Ectodermal cell (in vitro differentiated cells): Measurements from ENCODE around the gene SRPX.

ENCODE experiments used
- H3K27ac ChIP-seq: 2 replicates; pipeline ENCODE4 v1.7.0; 2013; ENCODE audit warnings: mild to moderate bottlenecking, low read depth, low read length; ENCODE audit not compliant: insufficient read depth, poor library complexity, severe bottlenecking
- H3K27me3 ChIP-seq: 2 replicates; pipeline ENCODE4 v1.7.0; 2013; ENCODE audit warnings: mild to moderate bottlenecking, low read length; ENCODE audit not compliant: insufficient read depth, control insufficient read depth, poor library complexity, severe bottlenecking
- H3K36me3 ChIP-seq: one replicate; pipeline ENCODE4 v1.7.0; 2013; ENCODE audit warnings: low read length; ENCODE audit not compliant: control insufficient read depth, insufficient read depth
- H3K4me1 ChIP-seq: one replicate; pipeline ENCODE4 v1.7.0; 2013; ENCODE audit warnings: low read length; ENCODE audit not compliant: control insufficient read depth, insufficient read depth
- H3K4me3 ChIP-seq: 2 replicates; pipeline ENCODE4 v1.7.0; 2013; ENCODE audit warnings: low read depth, low read length, control low read depth; ENCODE audit not compliant: insufficient read depth
- H3K9me3 ChIP-seq: 2 replicates; pipeline ENCODE4 v1.7.0; 2013; ENCODE audit warnings: mild to moderate bottlenecking, low read length, moderate library complexity; ENCODE audit not compliant: control insufficient read depth
- WGBS, 2 experiments: methylation state at CpG; one replicate each; pipeline ENCODE4 v1.1.7; 2013; ENCODE audit warnings: missing lambda C conversion rate in 2 of 2; 5-methylcytosine and 5-hydroxymethylcytosine counted together

SRPX gene

DNA sequence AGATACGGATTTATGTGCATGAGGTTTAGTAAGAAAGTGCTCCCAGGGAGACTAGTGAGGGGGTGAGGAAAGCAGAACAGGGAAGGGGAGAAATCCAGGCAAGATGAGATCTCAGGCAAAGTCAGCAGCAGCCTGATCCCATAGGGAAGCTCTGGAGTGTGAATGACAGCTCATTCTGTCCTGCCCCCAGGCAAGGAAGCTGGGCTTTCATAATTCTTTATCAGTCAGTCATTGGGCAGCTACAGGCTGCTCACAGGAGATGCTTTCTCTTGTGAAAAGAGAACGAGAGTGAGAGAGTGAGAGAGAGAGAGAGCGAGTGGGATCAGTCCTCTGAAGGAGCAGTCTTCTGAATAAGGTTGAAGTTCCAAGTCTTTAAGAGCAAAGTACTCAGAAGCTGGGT lies 48.1 kb downstream of the SRPX start:
- H3K4me1 ChIP-seq, result no peaks in the 10 kb centered on the region
- H3K27ac ChIP-seq, result no peak overlapping the region
- 83 to 88% methylated on average over 3 of the region's 3 CpGs for WGBS, 2 experiments
- H3K27me3 ChIP-seq, result no peaks in the 10 kb centered on the region
- H3K4me3 ChIP-seq, result no peak overlapping the region
- H3K36me3 ChIP-seq, result no peaks in the 10 kb centered on the region
- no peaks in the 10 kb centered on the region for H3K9me3 ChIP-seq

GRCh38 chrX:38170556-38170955 lies 50.1 kb downstream of the SRPX start:
- H3K27ac ChIP-seq, result no peak overlapping the region
- no peaks in the 10 kb centered on the region for H3K27me3 ChIP-seq
- H3K4me1 ChIP-seq, result no peaks in the 10 kb centered on the region
- H3K4me3 ChIP-seq, result no peak overlapping the region
- 80 to 100% methylated on average over 1 of the region's 1 CpG for WGBS, 2 experiments
- H3K9me3 ChIP-seq, result no peaks in the 10 kb centered on the region
- no peaks in the 10 kb centered on the region for H3K36me3 ChIP-seq

DNA sequence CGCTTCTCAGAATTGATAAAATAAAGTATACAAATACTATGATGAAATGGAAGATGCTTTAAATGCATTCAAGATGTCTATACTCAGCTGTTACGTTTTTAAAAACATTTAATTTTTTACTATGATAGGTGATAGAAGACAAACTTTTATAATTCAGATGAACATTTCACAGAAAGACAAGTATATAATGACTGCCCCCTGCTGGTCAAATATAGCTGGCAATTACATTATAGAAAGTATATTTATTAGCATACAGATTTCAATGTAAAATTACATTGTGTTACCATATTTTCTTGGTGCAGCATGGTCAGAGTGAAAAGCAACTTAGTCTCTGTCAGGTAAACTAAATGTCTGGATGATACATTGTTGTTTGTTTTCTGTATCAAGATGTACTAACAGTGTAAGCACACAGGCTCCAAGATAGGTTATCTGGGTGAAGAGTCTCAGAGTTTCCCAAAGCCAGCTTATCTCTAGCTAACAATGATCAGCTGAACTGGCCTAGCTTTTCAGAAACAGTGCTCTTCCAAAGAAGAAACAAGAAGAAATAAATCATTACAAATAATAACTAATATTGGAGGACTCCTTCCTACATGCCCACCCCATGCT lies 54.1 kb downstream of the SRPX start:
- Histone ChIP-seq H3K9me3 (no peaks in the 10 kb centered on the region), H3K27me3 (no peaks in the 10 kb centered on the region), H3K4me3 (no peak overlapping the region), H3K36me3 (no peaks in the 10 kb centered on the region), H3K4me1 (no peaks in the 10 kb centered on the region), H3K27ac (no peak overlapping the region)
- WGBS, 2 experiments, result no CpG with 5 or more reads among the region's 2 CpGs

DNA sequence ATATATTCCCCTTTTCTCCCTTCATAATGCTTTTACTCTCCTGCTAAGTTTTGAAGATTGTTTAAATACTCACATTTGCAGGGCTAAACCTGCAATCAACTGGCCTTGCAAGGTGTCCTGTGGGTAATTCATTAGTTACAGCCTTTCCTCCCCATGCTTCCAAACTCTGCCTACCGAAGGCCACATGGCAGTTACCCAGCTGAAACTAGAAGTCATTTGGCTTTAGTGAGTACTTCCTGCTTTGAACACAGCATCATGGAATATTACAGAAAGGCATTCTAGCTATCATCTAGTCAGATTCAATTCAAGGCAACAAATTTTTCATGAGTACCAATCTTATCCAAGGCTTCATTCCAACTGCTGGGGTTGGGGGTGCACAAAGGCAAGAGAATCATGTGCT lies 55.6 kb downstream of the SRPX start:
- 92 to 100% methylated on average over 1 of the region's 1 CpG for WGBS, 2 experiments
- no peaks in the 10 kb centered on the region for H3K36me3 ChIP-seq

DNA sequence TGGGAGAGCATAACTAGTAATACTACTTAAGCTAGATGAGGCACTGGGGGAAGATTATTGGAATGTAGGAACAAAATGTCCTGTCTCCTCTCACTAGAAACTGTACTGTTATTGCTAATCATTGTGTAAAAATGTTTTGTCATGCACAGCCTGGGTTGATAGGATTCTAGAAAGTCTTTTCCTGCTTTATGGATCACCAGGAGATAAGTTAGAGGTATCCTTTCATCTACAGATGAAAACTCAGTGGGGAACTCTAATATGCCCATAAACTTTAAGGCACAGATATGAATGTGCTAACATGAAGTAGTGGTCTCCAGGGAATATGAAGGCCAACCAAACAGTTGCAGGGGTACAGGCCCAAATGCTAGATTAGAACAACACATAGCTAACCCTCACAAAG lies 57.5 kb downstream of the SRPX start:
- no peak overlapping the region for H3K4me3 ChIP-seq
- no peaks in the 10 kb centered on the region for H3K4me1 ChIP-seq
- no peak overlapping the region for H3K27ac ChIP-seq
- H3K9me3 ChIP-seq, result no peaks in the 10 kb centered on the region
- no peaks in the 10 kb centered on the region for H3K27me3 ChIP-seq
- H3K36me3 ChIP-seq, result no peaks in the 10 kb centered on the region

More for the DNA sequence above, 55.6 kb downstream of the SRPX start:
- Histone ChIP-seq H3K27ac (no peak overlapping the region), H3K27me3 (no peaks in the 10 kb centered on the region), H3K4me3 (no peak overlapping the region), H3K9me3 (no peaks in the 10 kb centered on the region), H3K4me1 (no peaks in the 10 kb centered on the region)

DNA sequence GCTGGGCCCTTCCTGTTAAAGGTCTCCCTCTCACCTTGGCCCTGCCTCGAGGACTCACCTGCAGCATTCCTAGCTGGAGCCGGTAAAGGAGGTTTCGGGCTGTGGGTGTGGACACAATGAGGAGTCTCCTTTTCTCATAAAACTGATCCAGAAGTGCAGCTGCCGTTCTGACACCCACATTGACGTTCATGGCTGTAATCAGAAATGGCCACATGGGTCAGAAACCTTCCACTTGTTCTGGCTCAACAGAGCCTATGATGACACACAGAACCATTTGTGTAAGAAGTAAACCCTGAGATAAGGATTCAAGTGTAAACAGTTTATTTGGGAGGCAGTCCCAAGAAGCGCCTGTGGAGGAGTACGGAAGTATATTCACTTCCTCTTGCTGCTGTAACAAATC lies 63.8 kb downstream of the SRPX start:
- no peak overlapping the region for H3K4me3 ChIP-seq
- no peaks in the 10 kb centered on the region for H3K9me3 ChIP-seq
- no peaks in the 10 kb centered on the region for H3K4me1 ChIP-seq
- H3K27me3 ChIP-seq, result no peaks in the 10 kb centered on the region
- no peaks in the 10 kb centered on the region for H3K36me3 ChIP-seq
- H3K27ac ChIP-seq, result no peak overlapping the region
- WGBS, 2 experiments, result 87 to 95% methylated on average over 7 of the region's 7 CpGs

GRCh38 chrX:38154818-38155217 lies 65.9 kb downstream of the SRPX start:
- 80 to 91% methylated on average over 1 to 2 of the region's 2 CpGs for WGBS, 2 experiments
- Histone ChIP-seq H3K36me3 (no peaks in the 10 kb centered on the region), H3K4me3 (no peak overlapping the region), H3K27ac (no peak overlapping the region), H3K9me3 (no peaks in the 10 kb centered on the region), H3K4me1 (peaks cover 5% of the 10 kb centered on the region), H3K27me3 (no peaks in the 10 kb centered on the region)

DNA sequence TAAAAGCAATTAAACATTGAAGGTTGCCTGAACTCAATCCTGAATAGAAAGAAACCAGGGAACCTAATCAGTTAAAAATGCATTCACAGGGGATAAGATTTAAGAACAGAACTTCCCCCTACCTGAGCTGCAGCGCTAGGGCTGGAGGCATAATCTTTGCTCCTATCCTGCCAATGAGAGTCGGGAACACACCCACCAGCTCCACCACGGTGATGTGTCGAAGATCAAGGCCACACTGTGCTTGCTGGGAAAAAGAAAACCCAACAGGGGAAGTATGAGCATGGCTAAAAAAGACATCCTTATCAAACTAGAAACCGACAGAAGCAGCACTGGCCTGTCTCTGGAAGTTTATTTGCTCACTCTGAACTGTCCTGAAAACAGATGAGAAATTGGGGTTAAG lies 66.3 kb downstream of the SRPX start:
- H3K36me3 ChIP-seq, result no peaks in the 10 kb centered on the region
- H3K4me1 ChIP-seq, result peaks cover 5% of the 10 kb centered on the region
- no peaks in the 10 kb centered on the region for H3K27me3 ChIP-seq
- H3K4me3 ChIP-seq, result no peak overlapping the region
- H3K9me3 ChIP-seq, result no peaks in the 10 kb centered on the region
- H3K27ac ChIP-seq, result no peak overlapping the region
- WGBS, 2 experiments, result 90 to 94% methylated on average over 5 of the region's 5 CpGs

DNA sequence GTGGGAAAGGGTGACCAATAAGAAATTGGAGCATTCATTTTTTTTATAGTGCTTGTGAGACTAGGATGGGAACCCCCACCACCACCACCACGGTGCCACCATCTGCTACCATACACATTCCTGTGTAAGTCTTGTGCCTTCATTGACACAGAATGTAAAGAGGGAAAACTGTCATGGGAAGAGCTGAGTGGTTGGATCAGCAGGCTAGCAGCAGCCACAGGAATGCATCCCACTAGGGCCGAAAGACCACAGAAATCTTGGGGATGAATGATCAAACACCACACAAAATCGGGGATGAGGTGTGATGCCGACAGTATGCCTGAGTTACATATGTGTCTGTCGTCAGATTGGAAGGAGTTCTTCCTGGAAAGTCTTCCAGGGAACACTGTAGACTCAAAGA lies 69.2 kb downstream of the SRPX start:
- H3K27ac ChIP-seq, result no peak overlapping the region
- no peak overlapping the region for H3K4me3 ChIP-seq
- WGBS, 2 experiments, result 91% methylated on average over 4 of the region's 5 CpGs
- H3K4me1 ChIP-seq, result peaks cover 5% of the 10 kb centered on the region
- H3K27me3 ChIP-seq, result no peaks in the 10 kb centered on the region
- no peaks in the 10 kb centered on the region for H3K36me3 ChIP-seq
- no peaks in the 10 kb centered on the region for H3K9me3 ChIP-seq

DNA sequence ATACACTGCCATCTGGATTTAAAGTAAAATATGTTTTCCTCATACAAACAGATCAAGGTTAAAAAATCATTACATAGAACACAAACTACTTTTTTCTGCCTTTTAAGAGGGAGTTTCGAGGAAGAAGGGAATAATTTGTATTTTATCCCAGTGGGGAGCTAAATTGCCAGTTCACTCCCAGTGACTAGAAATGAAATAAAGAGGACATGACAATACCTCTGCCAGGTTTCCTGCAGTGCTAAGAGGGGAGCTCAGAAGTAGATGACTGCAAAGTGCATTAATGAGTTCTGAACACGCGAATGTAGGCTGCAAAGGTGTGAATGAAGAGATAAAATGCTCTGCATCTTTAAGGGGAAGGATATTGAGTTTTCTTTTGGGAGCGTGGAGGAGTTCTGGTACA lies 69.7 kb downstream of the SRPX start:
- no peak overlapping the region for H3K27ac ChIP-seq
- H3K36me3 ChIP-seq, result no peaks in the 10 kb centered on the region

GRCh38 chrX:38149016-38149415 lies 71.7 kb downstream of the SRPX start:
- H3K9me3 ChIP-seq, result no peaks in the 10 kb centered on the region
- no peak overlapping the region for H3K27ac ChIP-seq
- H3K4me3 ChIP-seq, result no peak overlapping the region
- H3K4me1 ChIP-seq, result peaks cover 5% of the 10 kb centered on the region
- WGBS, 2 experiments, result 77 to 78% methylated on average over 2 of the region's 2 CpGs
- H3K36me3 ChIP-seq, result no peaks in the 10 kb centered on the region
- no peaks in the 10 kb centered on the region for H3K27me3 ChIP-seq

More for the DNA sequence above, 69.7 kb downstream of the SRPX start:
- Histone ChIP-seq H3K9me3 (no peaks in the 10 kb centered on the region), H3K4me3 (no peak overlapping the region), H3K4me1 (peaks cover 5% of the 10 kb centered on the region), H3K27me3 (no peaks in the 10 kb centered on the region)
- 85 to 88% methylated on average over 3 to 4 of the region's 4 CpGs for WGBS, 2 experiments
